Measurements from ENCODE around the gene CAMK2B. TPM values are rescaled to one million over a fixed set of nuclear protein-coding genes. Genes with fewer than 3 reads are reported as not detected.

CAMK2B gene
- total RNA-seq: 0.17 and 0.58 TPM in 2 replicates

- Mint-ChIP-seq H3K36me3 (ENCODE audit: low read depth) (no peaks in the 10 kb centered on the region), H3K4me3 (peak within 1 kb of the TSS; percentile 76), H3K27me3 (peaks cover 35% of the 10 kb centered on the region), H3K27ac (no peak within 1 kb of the TSS), H3K9me3 (no peaks in the 10 kb centered on the region), H3K4me1 (peaks cover 9% of the 10 kb centered on the region)
- intact Hi-C loops (cut with micrococcal nuclease): no loop called here
- TF ChIP-seq, protein P1, sequence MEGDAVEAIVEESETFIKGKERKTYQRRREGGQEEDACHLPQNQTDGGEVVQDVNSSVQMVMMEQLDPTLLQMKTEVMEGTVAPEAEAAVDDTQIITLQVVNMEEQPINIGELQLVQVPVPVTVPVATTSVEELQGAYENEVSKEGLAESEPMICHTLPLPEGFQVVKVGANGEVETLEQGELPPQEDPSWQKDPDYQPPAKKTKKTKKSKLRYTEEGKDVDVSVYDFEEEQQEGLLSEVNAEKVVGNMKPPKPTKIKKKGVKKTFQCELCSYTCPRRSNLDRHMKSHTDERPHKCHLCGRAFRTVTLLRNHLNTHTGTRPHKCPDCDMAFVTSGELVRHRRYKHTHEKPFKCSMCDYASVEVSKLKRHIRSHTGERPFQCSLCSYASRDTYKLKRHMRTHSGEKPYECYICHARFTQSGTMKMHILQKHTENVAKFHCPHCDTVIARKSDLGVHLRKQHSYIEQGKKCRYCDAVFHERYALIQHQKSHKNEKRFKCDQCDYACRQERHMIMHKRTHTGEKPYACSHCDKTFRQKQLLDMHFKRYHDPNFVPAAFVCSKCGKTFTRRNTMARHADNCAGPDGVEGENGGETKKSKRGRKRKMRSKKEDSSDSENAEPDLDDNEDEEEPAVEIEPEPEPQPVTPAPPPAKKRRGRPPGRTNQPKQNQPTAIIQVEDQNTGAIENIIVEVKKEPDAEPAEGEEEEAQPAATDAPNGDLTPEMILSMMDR (IDR thresholded peaks at IDR 0.05): no peak
- ChIA-PET POLR2A (no interaction called here), CTCF (no interaction called here)
- ATAC-seq (ENCODE audit: low read depth) (no peak), DNase-seq (no peak)
These were observed at the start of gene CAMK2B for GRCh38 chr7:44325201-44325671. Gene CAMK2B, minus strand, starts transcription at chr7:44325594. Its CDS starts 173 bp downstream, at chr7:44325421.

DNA sequence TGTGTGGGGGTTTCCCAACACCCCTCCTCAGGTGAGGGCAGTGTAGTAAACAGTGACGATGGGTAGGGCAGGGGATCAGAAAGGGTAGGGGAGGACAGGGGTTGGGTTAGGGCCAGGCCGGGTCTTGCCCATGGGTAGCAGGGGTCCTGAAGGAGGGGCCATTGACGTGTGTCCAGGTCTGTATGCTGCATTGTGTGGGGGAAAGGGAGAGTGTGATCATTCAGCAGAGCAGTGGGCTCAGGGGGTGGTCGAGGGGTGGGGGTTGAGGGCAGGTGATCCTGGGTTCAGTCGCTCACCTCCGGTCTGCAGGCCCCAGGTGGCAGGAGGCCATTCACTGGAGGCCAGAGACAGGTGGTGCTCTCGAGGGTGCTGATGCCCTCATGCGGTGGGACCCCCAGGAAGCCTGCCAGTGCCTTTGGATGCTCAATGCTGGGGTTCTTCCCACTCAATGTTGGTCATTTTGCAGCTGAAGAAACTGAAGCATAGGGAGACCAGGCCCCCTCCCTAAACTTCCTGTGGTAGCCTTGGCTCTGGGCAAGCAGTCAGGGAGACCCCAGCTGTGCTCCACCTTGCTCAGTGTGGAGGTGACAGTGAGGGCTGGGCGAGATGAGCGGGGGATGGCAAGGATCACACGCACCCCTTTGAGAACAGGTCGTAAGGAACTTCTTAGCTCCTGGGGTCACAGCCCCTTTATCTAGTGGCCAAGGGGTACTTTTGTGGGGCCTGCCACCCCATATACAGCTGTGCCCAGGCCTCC is 48.8 kb upstream of the CAMK2B start:
- ATAC-seq (ENCODE audit: low read depth): no peak
- intact Hi-C loops (cut with micrococcal nuclease): no loop called here
- POLR2A ChIA-PET: no interaction called here

GRCh38 chr7:44373418-44373740 is 48.0 kb upstream of the CAMK2B start:
- no peak for ATAC-seq (ENCODE audit: low read depth)
- Mint-ChIP-seq H3K27ac (no peak overlapping the region), H3K4me3 (no peak overlapping the region), H3K4me1 (peaks cover 19% of the 10 kb centered on the region), H3K27me3 (peaks cover 15% of the 10 kb centered on the region), H3K36me3 (ENCODE audit: low read depth) (no peaks in the 10 kb centered on the region), H3K9me3 (peaks cover 7% of the 10 kb centered on the region)
- no peak for DNase-seq
- ChIA-PET POLR2A (no interaction called here), CTCF (interaction anchor here (0.9 kb wide), 1 partner anchor 192 kb away, joined by 3 read pairs; no protein-coding TSS in a partner anchor)
- intact Hi-C loops (cut with micrococcal nuclease): no loop called here
- TF ChIP-seq, protein P1 (IDR thresholded peaks at IDR 0.05): no peak

More for the DNA sequence above, 48.8 kb upstream of the CAMK2B start:
- Mint-ChIP-seq H3K36me3 (ENCODE audit: low read depth) (no peaks in the 10 kb centered on the region), H3K4me1 (peaks cover 19% of the 10 kb centered on the region), H3K9me3 (peaks cover 4% of the 10 kb centered on the region), H3K27me3 (peaks cover 12% of the 10 kb centered on the region), H3K4me3 (no peak overlapping the region), H3K27ac (no peak overlapping the region)
- no peak for DNase-seq
- TF ChIP-seq, protein P1 (IDR thresholded peaks at IDR 0.05): no peak
- CTCF ChIA-PET: interaction anchor here (0.9 kb wide), 1 partner anchor 191 kb away, joined by 3 read pairs; no protein-coding TSS in a partner anchor

DNA sequence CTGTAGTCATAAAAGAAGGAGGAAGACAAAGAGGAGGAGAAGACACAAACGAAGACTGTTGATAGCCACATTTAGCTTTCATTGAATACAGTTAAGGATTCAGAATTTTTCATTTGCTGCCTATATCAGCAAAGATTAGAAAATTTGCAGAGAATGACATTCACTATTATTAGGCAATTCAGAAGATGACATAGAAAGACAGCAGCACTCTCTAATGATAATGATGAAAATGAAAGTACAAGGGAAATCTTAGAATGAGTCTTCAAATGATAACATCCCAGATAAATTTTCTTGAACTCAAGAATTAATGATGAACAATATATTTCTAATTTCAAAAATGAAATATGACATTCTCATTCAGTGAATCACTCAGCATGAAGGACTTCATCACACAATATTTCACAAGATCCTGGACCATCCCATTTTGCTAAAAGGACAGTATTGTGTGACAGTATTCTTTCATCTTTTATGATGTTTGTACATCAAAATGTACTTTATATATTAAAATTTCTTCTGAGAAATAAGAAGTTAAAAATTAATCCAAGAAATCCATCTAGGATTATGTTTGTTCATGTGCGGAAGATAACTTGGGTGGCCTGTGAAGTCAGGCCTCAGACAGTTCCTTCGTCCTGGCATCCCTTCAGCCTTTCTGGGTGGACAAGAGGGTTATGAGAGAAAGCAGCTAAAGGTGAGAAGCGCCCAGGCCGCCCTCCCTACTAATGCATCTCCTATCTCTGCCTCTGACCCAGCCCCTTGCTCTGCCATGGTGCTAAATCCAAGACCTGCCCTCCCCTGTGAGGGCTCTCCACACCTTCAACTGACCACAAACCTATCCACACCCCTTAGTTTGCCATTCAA is 47.4 kb upstream of the CAMK2B start:
- TF ChIP-seq, protein P1 (IDR thresholded peaks at IDR 0.05): no peak

DNA sequence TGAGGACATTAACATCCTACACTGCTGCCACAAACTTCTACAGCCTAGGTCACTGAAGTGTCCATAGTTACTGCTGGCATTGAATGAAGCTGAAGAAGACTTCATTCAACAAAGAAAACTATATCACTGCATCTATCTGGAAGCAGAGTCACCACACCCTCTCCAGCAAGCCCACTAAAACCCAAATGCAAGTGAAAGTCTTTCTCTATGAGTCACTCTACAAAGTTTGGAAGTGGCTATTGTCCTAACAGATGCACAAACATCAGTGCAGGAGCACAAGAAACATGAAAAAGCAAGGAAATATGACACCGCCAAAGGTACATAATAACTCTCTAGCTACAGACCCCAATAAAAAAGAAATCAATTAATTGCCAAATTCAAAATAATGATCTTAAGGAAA is 43.5 kb upstream of the CAMK2B start:
- H3K36me3 Mint-ChIP-seq (ENCODE audit: low read depth): no peaks in the 10 kb centered on the region

More for the DNA sequence above, 47.4 kb upstream of the CAMK2B start:
- Mint-ChIP-seq H3K27me3 (peaks cover 19% of the 10 kb centered on the region), H3K36me3 (ENCODE audit: low read depth) (no peaks in the 10 kb centered on the region), H3K27ac (no peak overlapping the region), H3K4me1 (peaks cover 13% of the 10 kb centered on the region), H3K4me3 (no peak overlapping the region), H3K9me3 (peaks cover 7% of the 10 kb centered on the region)
- ATAC-seq (ENCODE audit: low read depth) (no peak), DNase-seq (no peak)
- CTCF ChIA-PET: no interaction called here
- intact Hi-C loops (cut with micrococcal nuclease): no loop called here
- POLR2A ChIA-PET: no interaction called here

More for the DNA sequence above, 43.5 kb upstream of the CAMK2B start:
- DNase-seq (no peak), ATAC-seq (ENCODE audit: low read depth) (no peak)
- TF ChIP-seq, protein P1 (IDR thresholded peaks at IDR 0.05): no peak
- Mint-ChIP-seq H3K4me3 (no peak overlapping the region), H3K27ac (no peak overlapping the region), H3K27me3 (peaks cover 29% of the 10 kb centered on the region), H3K4me1 (no peaks in the 10 kb centered on the region), H3K9me3 (peaks cover 7% of the 10 kb centered on the region)
- ChIA-PET POLR2A (no interaction called here), CTCF (interaction anchor here (1.6 kb wide), 1 partner anchor 128 kb away, joined by 4 read pairs; no protein-coding TSS in a partner anchor)
- intact Hi-C loops (cut with micrococcal nuclease): no loop called here

Measured in activated B cell treated with CpG ODN at 0.5 μM for 24 hours (primary cell).